ENCODE data around the gene LRMDA.

Gene LRMDA

GRCh38 chr10:76038696-76039095 is 607.3 kb downstream of the LRMDA start:
- TF ChIP-seq CTCF (IDR thresholded peaks at IDR 0.05; ENCODE audit: borderline replicate concordance, insufficient read depth, low read depth, low read length): no peak
- no peak overlapping the region for H3K4me3 ChIP-seq (ENCODE audit: low read depth, low read length)

DNA sequence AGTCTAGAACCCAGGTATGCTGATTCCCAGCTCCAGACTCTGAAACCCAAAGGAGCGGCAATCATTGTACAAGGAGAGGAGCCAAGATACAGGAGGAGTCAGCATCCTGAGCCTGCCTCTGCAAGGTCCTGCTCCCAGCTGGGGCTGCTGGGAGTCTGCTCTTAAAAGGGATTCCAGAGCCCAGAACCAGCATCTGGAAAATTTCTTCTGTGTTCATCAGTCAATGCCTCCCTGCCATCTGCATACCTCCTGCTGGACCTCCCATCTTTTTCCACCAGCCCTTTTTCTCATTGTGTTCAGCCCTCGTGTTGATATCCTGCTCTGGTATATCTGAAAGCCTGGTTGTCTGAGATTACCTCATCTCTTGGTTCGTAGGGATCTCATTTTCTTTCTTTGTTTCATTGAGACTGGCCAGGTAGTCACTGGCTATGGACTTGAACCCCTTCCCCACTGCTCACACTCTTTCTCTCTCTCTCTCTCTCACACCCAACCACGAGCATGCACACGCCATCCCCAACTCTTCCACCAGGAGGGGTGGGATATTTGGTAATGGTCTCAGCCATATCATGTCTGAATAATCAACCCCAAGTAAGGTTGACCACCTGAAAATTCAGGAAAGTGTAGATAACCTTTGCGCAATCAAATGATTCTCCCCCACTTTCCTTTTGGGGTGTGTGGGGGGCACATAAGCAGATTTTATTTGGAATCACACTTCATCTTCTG is 608.8 kb downstream of the LRMDA start:
- no peak for TF ChIP-seq CTCF (IDR thresholded peaks at IDR 0.05; ENCODE audit: borderline replicate concordance, insufficient read depth, low read depth, low read length)
- H3K4me3 ChIP-seq (ENCODE audit: low read depth, low read length): no peak overlapping the region

DNA sequence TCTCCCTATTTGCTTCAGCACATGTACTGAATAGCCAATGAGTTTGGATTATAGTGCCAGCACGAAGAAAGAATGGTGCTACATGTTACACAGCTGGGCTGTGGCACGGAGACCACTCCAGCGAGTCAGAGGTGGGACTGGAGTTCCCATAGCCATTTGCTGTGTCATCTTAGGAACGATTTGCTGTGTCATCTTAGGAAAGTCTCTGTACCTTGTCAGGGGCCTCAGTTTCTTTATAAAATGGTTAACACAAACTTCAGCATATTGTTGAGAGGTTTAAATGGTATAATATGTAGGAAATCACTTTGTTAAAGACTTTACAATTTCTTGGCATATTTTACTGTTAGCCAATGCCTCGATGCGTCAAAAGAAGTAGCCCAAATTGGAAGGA is 609.4 kb downstream of the LRMDA start:
- TF ChIP-seq CTCF (IDR thresholded peaks at IDR 0.05; ENCODE audit: borderline replicate concordance, insufficient read depth, low read depth, low read length): no peak
- no peak overlapping the region for H3K4me3 ChIP-seq (ENCODE audit: low read depth, low read length)

GRCh38 chr10:76041551-76041950 is 610.1 kb downstream of the LRMDA start:
- no peak for TF ChIP-seq CTCF (IDR thresholded peaks at IDR 0.05; ENCODE audit: borderline replicate concordance, insufficient read depth, low read depth, low read length)

DNA sequence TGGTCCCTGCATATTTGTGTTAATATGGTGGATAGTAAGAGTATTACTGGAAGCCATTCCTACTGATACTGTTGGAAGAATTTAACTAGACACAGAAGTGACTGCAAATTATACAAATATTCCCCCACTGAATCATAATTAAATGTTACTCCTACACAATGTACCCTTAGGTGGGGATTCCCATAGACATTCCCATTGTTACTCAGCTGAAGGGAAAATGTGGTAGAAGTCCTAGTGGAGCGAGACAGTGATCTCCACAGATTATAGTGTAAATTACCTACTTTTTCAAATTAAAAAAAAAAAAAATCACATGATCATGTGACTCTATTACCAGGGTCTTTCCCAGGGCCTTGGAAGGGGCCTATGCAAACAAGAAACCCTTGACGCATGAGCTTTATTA is 611.8 kb downstream of the LRMDA start:
- H3K4me3 ChIP-seq (ENCODE audit: low read depth, low read length): no peak overlapping the region
- no peak for TF ChIP-seq CTCF (IDR thresholded peaks at IDR 0.05; ENCODE audit: borderline replicate concordance, insufficient read depth, low read depth, low read length)

More at GRCh38 chr10:76041551-76041950, 610.1 kb downstream of the LRMDA start:
- no peak overlapping the region for H3K4me3 ChIP-seq (ENCODE audit: low read depth, low read length)

GRCh38 chr10:76044751-76045150 is 613.3 kb downstream of the LRMDA start:
- no peak overlapping the region for H3K4me3 ChIP-seq (ENCODE audit: low read depth, low read length)
- TF ChIP-seq CTCF (IDR thresholded peaks at IDR 0.05; ENCODE audit: borderline replicate concordance, insufficient read depth, low read depth, low read length): no peak

DNA sequence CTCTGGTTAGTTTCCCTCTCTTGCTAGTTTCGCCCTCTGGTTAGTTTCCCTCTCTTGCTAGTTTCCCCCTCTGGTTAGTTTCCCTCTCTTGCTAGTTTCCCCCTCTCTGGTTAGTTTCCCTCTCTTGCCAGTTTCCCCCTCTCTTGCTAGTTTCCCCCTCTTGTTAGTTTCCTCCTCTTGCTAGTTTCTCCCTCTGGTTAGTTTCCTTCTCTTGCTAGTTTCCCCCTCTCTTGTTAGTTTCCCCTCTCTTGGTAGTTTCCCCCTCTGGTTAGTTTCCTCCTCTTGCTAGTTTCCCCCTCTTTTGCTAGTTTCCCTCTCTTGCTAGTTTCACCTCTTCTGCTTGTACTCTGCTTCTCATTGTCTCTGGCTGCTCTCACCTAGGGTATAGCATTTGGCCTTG is 613.8 kb downstream of the LRMDA start:
- TF ChIP-seq CTCF (IDR thresholded peaks at IDR 0.05; ENCODE audit: borderline replicate concordance, insufficient read depth, low read depth, low read length): no peak
- H3K4me3 ChIP-seq (ENCODE audit: low read depth, low read length): no peak overlapping the region
